PFSK-1 (cell line): ENCODE measurements around the gene MYH7B.

Source experiments
- FOXP2 ChIP-seq: optimal IDR thresholded peaks from 2 replicates; pipeline ENCODE3; 2011; ENCODE audit warnings: borderline replicate concordance, control low read depth, inconsistent platforms; ENCODE audit not compliant: insufficient read depth; ENCODE audit errors: extremely low read length, extremely low read depth
- POLR2AphosphoS5 ChIP-seq: IDR thresholded peaks from 2 replicates; pipeline ENCODE4 v1.6.1; 2012; ENCODE audit warnings: low read depth, mild to moderate bottlenecking, control low read depth, low read length, moderate library complexity
- SIN3A ChIP-seq: IDR thresholded peaks from 2 replicates; pipeline ENCODE4 v1.6.1; 2012; ENCODE audit warnings: mild to moderate bottlenecking, low read length, moderate library complexity, borderline replicate concordance; ENCODE audit not compliant: insufficient read depth
- TAF1 ChIP-seq: IDR thresholded peaks from 2 replicates; pipeline ENCODE4 v1.6.1; 2012; ENCODE audit warnings: low read length, control low read depth, borderline replicate concordance; ENCODE audit not compliant: insufficient read depth
- TF ChIP-seq, protein P1 (sequence below), 2 experiments: IDR thresholded peaks; 2 replicates each; pipeline versions ENCODE4 v1.6.1 to v1.8.0; 2011 to 2012; ENCODE audit warnings: low read depth in 2 of 2, low read length in 2 of 2, control low read depth in 1 of 2, inconsistent platforms in 1 of 2, mild to moderate bottlenecking in 1 of 2, moderate library complexity in 1 of 2; ENCODE audit not compliant: insufficient read depth in 1 of 2

Gene MYH7B

DNA sequence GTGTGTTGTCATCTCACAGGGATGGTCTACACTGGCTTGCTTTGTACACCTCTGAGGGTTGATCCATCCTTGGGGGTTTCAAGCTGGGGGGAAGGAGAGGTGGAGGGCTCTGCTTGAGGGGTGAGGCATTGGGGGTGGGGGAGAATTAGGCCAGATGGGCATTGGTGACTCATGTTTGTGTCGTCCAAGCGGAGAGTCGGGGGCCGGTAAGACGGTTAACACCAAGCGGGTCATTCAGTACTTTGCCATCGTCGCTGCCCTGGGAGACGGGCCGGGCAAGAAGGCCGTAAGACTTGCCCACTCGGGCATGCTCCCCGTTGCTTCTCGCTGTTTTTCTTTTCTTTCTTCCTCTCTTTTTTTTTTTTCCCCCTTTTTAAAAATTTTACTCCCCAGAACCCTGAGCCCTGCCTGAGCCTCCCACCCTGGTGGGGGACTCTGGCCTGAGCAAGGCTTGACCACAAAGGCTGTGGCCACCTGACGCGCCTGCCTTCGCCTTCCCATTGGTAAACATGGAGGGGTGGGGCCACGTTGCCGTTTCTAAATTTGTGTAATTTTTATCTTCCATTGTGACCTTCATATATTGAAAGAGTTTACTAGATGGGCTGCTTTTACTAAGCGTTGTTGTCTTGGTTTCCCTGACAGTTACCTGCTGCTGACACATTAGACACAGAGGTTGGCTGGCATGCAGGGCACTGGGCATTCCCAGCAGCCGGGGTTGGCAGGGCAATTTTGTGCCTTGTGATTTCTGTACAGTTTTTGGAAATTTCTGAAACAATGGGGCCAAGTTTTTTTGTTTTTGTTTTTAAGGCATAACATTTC is 26.8 kb downstream of the MYH7B start:
- TF ChIP-seq, protein P1, sequence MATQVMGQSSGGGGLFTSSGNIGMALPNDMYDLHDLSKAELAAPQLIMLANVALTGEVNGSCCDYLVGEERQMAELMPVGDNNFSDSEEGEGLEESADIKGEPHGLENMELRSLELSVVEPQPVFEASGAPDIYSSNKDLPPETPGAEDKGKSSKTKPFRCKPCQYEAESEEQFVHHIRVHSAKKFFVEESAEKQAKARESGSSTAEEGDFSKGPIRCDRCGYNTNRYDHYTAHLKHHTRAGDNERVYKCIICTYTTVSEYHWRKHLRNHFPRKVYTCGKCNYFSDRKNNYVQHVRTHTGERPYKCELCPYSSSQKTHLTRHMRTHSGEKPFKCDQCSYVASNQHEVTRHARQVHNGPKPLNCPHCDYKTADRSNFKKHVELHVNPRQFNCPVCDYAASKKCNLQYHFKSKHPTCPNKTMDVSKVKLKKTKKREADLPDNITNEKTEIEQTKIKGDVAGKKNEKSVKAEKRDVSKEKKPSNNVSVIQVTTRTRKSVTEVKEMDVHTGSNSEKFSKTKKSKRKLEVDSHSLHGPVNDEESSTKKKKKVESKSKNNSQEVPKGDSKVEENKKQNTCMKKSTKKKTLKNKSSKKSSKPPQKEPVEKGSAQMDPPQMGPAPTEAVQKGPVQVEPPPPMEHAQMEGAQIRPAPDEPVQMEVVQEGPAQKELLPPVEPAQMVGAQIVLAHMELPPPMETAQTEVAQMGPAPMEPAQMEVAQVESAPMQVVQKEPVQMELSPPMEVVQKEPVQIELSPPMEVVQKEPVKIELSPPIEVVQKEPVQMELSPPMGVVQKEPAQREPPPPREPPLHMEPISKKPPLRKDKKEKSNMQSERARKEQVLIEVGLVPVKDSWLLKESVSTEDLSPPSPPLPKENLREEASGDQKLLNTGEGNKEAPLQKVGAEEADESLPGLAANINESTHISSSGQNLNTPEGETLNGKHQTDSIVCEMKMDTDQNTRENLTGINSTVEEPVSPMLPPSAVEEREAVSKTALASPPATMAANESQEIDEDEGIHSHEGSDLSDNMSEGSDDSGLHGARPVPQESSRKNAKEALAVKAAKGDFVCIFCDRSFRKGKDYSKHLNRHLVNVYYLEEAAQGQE (IDR thresholded peaks at IDR 0.05; ENCODE audit: insufficient read depth in 1 of 2, low read depth in 2 of 2, low read length in 2 of 2), result no peak
- no peak for TF ChIP-seq SIN3A
- no peak for TF ChIP-seq FOXP2
- no peak for TF ChIP-seq TAF1

DNA sequence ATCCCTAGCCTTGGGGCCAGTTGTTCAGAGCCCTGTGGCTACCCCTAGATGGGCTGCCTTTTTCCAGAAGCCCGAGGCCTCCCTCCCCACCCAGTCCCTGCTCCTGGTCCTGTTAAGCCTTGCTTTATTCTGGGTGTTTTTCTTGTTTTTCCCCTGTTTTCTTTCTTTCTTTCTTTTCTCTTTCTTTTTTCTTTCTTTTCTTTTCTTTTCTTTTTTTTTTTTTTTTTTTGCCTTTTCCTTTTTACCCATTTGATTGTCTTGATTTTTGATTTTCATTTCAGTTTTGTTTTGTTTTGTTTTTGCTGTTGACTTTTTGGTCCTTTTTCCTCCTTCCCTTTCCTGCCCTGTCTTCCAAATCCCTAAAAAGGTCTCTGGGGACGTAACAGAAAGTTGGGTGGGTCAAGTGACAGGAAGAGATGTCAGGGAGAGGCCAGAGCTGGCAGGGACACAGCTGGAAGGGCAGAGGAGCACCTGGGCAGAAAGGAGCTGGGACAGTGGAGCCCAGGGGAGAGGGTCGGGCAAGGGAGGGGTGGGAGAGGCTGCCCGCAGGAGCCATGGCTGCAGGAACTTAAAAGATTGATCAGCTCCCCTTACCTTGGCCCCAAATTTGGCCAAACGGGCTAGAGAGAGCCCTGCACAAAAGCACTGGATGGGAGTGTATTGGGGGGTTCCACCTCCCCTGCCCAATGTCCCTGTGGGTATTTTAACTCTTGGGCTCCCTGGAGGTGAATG is 27.6 kb downstream of the MYH7B start:
- TF ChIP-seq SIN3A (no peak), POLR2AphosphoS5 (no peak), TAF1 (no peak), FOXP2 (no peak)
- TF ChIP-seq, protein P1 (IDR thresholded peaks at IDR 0.05; ENCODE audit: insufficient read depth in 1 of 2, low read depth in 2 of 2, low read length in 2 of 2), result no peak

DNA sequence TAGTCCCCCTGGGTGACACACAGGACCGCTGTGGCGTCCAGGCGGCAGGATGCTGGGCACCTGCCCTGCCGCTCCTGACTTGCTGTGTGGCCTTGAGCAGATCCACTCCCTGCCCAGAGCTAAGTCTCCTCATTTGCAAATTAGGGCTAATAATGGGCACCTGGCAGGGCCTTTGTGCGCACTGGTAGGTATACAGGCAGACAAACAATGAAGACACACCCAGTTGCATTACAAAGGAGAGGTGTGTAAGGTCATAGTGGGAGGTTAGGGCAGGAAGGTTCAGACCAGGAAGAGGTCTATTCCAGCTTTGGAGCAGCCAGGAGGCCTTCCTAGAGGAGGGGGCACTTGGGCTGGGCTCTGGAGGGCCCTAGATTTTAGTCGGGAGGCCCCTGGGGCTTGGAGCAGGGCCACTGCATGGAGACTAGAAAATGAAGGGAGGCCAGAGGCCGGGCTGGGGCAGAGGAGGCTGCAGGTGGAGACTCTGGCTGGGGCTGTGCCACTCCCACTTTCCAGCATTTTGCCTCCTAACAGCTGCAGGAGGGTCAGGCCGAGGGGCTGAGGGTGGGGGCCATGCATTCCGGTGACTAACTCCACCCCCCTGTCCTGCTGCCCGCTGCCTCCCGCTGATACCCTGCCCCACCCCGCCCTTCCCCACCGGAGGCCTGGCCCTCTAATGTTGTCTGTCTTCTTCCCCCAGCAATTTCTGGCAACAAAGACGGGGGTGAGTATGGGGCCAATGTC is 28.5 kb downstream of the MYH7B start:
- TF ChIP-seq FOXP2 (no peak), SIN3A (no peak), POLR2AphosphoS5 (no peak), TAF1 (no peak)
- TF ChIP-seq, protein P1 (IDR thresholded peaks at IDR 0.05; ENCODE audit: insufficient read depth in 1 of 2, low read depth in 2 of 2, low read length in 2 of 2), result no peak

DNA sequence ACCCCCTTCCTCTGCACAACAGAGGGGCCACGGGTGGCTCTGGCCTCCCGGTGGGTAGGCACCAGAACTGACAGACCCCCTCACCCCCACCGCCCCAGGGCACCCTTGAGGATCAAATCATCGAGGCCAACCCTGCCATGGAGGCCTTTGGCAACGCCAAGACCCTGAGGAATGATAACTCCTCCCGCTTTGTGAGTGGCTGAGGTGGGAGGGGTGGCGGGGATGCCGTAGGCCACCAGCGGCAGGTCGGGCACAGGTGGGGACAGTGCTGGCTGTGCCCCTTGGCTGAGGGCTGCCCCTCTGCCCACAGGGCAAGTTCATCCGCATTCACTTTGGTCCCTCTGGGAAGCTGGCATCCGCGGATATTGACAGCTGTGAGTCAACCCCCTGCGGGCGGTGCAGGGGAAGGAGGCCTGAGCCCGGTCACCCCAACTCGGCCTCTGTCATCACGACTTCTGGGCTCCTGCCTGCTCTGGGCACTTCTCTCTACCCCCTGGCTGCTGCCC is 29.1 kb downstream of the MYH7B start:
- TF ChIP-seq SIN3A, result no peak
- TF ChIP-seq TAF1, result no peak
- TF ChIP-seq, protein P1 (IDR thresholded peaks at IDR 0.05; ENCODE audit: insufficient read depth in 1 of 2, low read depth in 2 of 2, low read length in 2 of 2), result no peak
- no peak for TF ChIP-seq POLR2AphosphoS5
- no peak for TF ChIP-seq FOXP2
